OCI-LY1 (cell line): ENCODE measurements around the gene NOXO1.

Experiments
- H2AFZ ChIP-seq: fragments of 200-600 bp; sonication (generic), shearing (Covaris generic); 2 replicates; pipeline ENCODE4 v1.6.0; 2014; ENCODE audit warnings: antibody characterized with exemption, mild to moderate bottlenecking, low read length
- H3F3A ChIP-seq: fragments of 200-600 bp; sonication (generic), shearing (Covaris generic); 2 replicates; pipeline ENCODE4 v1.6.0; 2014; ENCODE audit warnings: mild to moderate bottlenecking, antibody characterized with exemption, low read length, moderate library complexity; ENCODE audit not compliant: insufficient read depth
- H3K27ac ChIP-seq: fragments of 200-600 bp; sonication (generic); 2 replicates; pipeline ENCODE4 v1.5.1; 2014; ENCODE audit warnings: low read length, mixed run types, mild to moderate bottlenecking, low read depth; ENCODE audit not compliant: poor library complexity, severe bottlenecking
- H3K27me3 ChIP-seq: fragments of 200-600 bp; sonication (generic); 2 replicates; pipeline ENCODE4 v1.6.0; 2014; ENCODE audit warnings: antibody characterized with exemption, mild to moderate bottlenecking, low read length, moderate library complexity; ENCODE audit not compliant: insufficient read depth
- H3K36me3 ChIP-seq: fragments of 200-600 bp; sonication (generic); 2 replicates; pipeline ENCODE4 v1.6.1; 2014; ENCODE audit warnings: mild to moderate bottlenecking, antibody characterized with exemption, low read length, moderate library complexity, mixed read lengths; ENCODE audit not compliant: insufficient read depth
- H3K4me1 ChIP-seq: fragments of 200-600 bp; sonication (generic); 2 replicates; pipeline ENCODE4 v1.5.1; 2014; ENCODE audit warnings: mild to moderate bottlenecking, low read length, moderate library complexity; ENCODE audit not compliant: insufficient read depth, severe bottlenecking
- H3K4me2 ChIP-seq: fragments of 200-600 bp; sonication (generic), shearing (Covaris generic); 2 replicates; pipeline ENCODE4 v1.6.1; 2014; ENCODE audit warnings: low read length
- H3K4me3 ChIP-seq: fragments of 200-600 bp; sonication (generic); 2 replicates; pipeline ENCODE4 v1.5.1; 2014; ENCODE audit warnings: low read length, low read depth, mild to moderate bottlenecking, mixed read lengths; ENCODE audit not compliant: poor library complexity, severe bottlenecking
- H3K79me2 ChIP-seq: fragments of 200-600 bp; shearing (Covaris generic); 2 replicates; pipeline ENCODE4 v1.6.1; 2016; ENCODE audit warnings: mixed run types, low read length, mixed read lengths; ENCODE audit not compliant: insufficient read depth
- H3K9ac ChIP-seq: fragments of 200-600 bp; sonication (generic), shearing (Covaris generic); 2 replicates; pipeline ENCODE4 v1.6.1; 2014; ENCODE audit warnings: mild to moderate bottlenecking, low read length, mixed read lengths
- H3K9me2 ChIP-seq: fragments of 200-600 bp; sonication (generic), shearing (Covaris generic); 2 replicates; pipeline ENCODE4 v1.6.1; 2014; ENCODE audit warnings: low read depth, mild to moderate bottlenecking, low read length, mixed read lengths
- H3K9me3 ChIP-seq: fragments of 200-600 bp; shearing (Covaris generic); 2 replicates; pipeline ENCODE4 v1.6.1; 2014; ENCODE audit warnings: low read length, mixed read lengths
- H4K20me1 ChIP-seq: fragments of 200-600 bp; sonication (generic), shearing (Covaris generic); 2 replicates; pipeline ENCODE4 v1.6.0; 2016; ENCODE audit warnings: mild to moderate bottlenecking, low read length; ENCODE audit not compliant: insufficient read depth
- CTCF ChIP-seq: fragments of 200-600 bp; sonication (generic), shearing (Covaris generic); IDR thresholded peaks from 2 replicates; pipeline ENCODE4 v1.5.1; 2017; ENCODE audit warnings: mild to moderate bottlenecking, antibody characterized with exemption, low read length, moderate library complexity, mixed read lengths
- EZH2 ChIP-seq: fragments of 200-600 bp; sonication (generic), shearing (Covaris generic); IDR thresholded peaks from 2 replicates; pipeline ENCODE4 v1.8.0; 2017; ENCODE audit warnings: borderline replicate concordance, mixed run types, mild to moderate bottlenecking, antibody characterized with exemption, low read length, moderate library complexity, mixed read lengths

Gene NOXO1

GRCh38 chr16:1991135-1991551 lies 9.9 kb upstream of the NOXO1 start:
- H4K20me1 ChIP-seq: no peaks in the 10 kb centered on the region
- peaks cover 6% of the 10 kb centered on the region; the same call in 1 of the 2 replicates for H3K27me3 ChIP-seq
- no peaks in the 10 kb centered on the region for H3K9me2 ChIP-seq
- peak overlapping the region; percentile 48 for H3K27ac ChIP-seq
- H2AFZ ChIP-seq: no peak overlapping the region
- H3K9me3 ChIP-seq: no peaks in the 10 kb centered on the region
- H3K4me3 ChIP-seq: peak overlapping the region; percentile 60
- peaks cover 12% of the 10 kb centered on the region for H3K36me3 ChIP-seq
- peak overlapping the region; percentile 68 for H3K4me2 ChIP-seq
- peaks cover 29% of the 10 kb centered on the region for H3K4me1 ChIP-seq
- H3F3A ChIP-seq: no peaks in the 10 kb centered on the region; the same call in 1 of the 2 replicates
- H3K9ac ChIP-seq: peak overlapping the region; percentile 61
- TF ChIP-seq EZH2 (no peak), CTCF (no peak)
- H3K79me2 ChIP-seq: no peaks in the 10 kb centered on the region

GRCh38 chr16:1990351-1991134 lies 9.3 kb upstream of the NOXO1 start:
- Histone ChIP-seq H3K27me3 (peaks cover 6% of the 10 kb centered on the region; the same call in 1 of the 2 replicates), H3K4me2 (peak overlapping the region; percentile 68), H3K79me2 (no peaks in the 10 kb centered on the region), H3K27ac (no peak overlapping the region), H3K36me3 (peaks cover 16% of the 10 kb centered on the region), H3K9ac (peak overlapping the region; percentile 36; the same call in 1 of the 2 replicates), H3K4me1 (peaks cover 29% of the 10 kb centered on the region), H3K9me3 (no peaks in the 10 kb centered on the region), H3F3A (no peaks in the 10 kb centered on the region; the same call in 1 of the 2 replicates), H3K4me3 (peak overlapping the region; percentile 60), H2AFZ (no peak overlapping the region), H3K9me2 (no peaks in the 10 kb centered on the region), H4K20me1 (no peaks in the 10 kb centered on the region)
- TF ChIP-seq EZH2 (no peak), CTCF (no peak)

GRCh38 chr16:1990101-1990350 lies 8.8 kb upstream of the NOXO1 start:
- Histone ChIP-seq H3K79me2 (no peaks in the 10 kb centered on the region), H3K4me1 (peaks cover 34% of the 10 kb centered on the region), H3K9ac (no peak overlapping the region), H3K4me3 (peak overlapping the region; percentile 60), H3K36me3 (peaks cover 13% of the 10 kb centered on the region), H4K20me1 (no peaks in the 10 kb centered on the region), H2AFZ (no peak overlapping the region), H3K27me3 (peaks cover 6% of the 10 kb centered on the region; the same call in 1 of the 2 replicates), H3K4me2 (peak overlapping the region; percentile 68), H3F3A (no peaks in the 10 kb centered on the region; the same call in 1 of the 2 replicates), H3K27ac (no peak overlapping the region), H3K9me2 (no peaks in the 10 kb centered on the region), H3K9me3 (no peaks in the 10 kb centered on the region)
- TF ChIP-seq EZH2 (no peak), CTCF (no peak)
